Fibroblast of skin of left biceps (primary cell): ENCODE results near the gene NSUN2.
"Not testable (repeated sequence)": the region's sequence is repeated elsewhere in the genome, so short reads cannot be mapped to it uniquely, and the experiment has no call there.

Source experiments
- DNase-seq, 2 experiments: peaks; one replicate each; pipeline ENCODE4 v3.0.0-alpha.2; 2013; ENCODE audit warnings: low read depth in 2 of 2

Gene NSUN2

DNA sequence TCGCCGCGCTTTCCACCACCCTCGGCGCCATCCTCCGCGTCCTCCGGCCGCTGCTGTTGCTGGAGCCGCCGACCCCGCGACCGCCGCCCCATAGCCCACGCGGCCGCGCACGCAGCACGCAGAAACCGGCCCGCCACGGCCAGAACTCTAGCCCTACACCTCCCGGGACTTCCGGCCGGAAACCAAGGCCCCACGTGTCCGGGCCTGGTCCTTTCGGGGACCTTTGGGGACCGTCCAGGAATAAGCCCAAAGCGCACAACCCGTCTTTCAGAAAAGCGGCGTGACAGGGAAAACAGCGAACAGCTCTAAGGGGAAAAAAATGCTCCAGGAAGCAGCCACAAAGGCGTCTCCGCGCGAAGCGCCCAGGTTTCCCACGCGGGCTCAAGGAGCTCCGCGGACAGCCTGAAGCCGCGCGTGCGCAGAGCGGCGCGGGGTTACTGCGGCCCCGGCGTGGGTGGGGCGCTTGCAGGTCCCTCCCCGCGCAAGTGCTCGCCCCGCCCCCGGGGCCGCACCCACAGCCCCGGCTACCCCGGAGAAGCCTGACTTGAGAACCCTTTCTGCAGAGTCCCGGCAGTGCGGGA lies at the start of gene NSUN2, which contains the start of gene SRD5A1:
NSUN2 (minus strand) TSS at position 157 of the 581 bp plus-strand sequence; CDS start at position 92, 65 bp downstream.
SRD5A1 (plus strand) TSS at position 553 of the 581 bp plus-strand sequence. CDS start 137 bp downstream, outside the sequence.
- peak; percentile 64 to 70 for DNase-seq

DNA sequence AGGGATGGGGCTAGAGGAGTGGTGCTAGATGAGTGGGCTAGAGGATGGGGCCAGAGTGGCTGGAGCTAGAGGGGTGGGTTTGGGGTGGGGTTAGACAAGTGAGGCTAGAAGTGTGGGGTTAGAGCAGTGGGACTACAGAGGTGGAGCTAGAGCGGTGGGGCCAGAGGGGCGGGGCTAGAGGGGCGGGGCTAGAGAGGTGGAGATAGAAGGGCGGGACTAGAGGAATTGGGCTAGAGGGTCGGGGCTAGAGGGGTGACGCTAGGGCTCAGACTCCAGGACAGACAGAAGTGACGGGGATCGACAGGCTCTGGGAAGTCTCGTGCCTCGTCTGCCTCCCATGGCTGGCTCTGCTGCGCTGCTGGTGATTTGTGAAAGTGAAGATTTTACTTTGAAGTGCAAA lies 49.4 kb upstream of the NSUN2 start:
- DNase-seq, result no peak

DNA sequence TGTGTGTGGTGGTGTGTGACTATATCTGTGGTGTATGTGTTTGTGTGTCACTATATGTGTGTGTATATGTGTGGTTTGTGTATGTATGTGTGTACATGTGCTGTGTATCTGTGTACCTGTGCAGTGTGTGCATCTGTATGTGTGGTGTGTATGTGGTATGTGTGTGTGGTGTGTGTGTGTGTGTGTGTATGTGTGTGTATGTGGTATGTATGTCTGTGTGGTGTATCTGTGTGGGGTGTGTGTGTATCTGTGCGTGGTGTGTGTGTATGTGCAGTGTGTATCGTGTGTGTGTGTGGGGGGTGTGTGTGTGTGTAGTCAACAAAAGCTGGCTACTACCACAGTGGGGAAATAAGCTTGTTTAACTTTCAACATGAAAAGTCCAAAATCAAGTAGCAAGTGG lies 48.8 kb upstream of the NSUN2 start:
- DNase-seq, result no peak

DNA sequence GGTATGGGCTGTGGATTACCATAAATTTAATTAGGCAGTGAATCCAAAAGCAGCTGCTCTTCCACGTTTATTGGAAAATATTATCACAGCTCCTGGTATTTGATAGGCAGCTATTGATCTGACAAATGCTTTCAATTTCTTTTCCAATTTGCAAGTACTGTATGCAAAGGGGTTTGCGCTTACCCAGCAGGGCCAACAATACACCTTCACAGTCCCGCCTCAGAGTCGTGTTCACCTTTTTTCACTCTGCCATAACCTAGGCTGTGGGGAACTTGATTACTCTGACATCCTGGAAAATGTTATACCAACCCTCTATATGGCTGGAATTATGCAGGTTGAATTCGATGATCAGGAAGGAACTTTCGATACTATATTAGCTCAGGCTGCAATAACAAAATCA lies 48.1 kb upstream of the NSUN2 start:
- DNase-seq, result no peak

DNA sequence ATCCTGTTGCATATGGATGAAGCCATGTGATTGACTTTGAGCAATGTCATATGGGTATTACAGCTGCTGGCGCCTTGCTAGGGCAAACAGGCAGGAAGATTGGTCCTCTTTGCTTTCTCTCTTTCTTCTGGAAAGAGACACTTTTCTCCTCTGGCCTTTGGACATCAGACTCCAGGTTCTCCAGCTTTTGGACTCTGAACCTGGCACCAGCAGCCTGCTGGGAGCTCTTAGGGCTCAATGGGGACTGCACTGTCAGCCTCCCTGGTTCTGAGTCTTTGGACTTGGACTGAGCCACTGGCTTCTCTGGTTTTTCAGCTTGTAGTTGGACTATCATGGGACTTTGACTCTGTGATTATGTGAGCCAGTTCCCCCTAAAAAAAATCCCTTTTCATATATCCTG lies 45.5 kb upstream of the NSUN2 start:
- DNase-seq, result no peak

DNA sequence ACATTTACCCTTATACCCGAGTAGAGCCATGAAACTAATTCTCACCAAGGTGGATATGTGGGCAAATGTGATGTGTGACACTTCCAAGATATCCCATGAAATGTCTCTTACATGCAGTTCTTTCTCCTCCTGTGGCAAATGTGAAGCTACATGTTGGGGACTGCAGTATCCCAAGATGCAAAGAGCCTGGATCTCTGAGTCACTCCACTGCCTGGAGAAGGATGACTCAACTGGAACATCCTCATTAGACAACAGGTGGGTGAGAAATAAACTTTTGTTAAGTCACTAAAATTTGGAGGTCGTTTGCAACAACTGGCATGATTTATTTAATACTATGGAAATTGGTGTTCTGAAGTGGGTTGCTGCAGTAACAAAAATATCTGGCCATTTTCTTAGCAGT lies 43.9 kb upstream of the NSUN2 start:
- DNase-seq, result no peak

DNA sequence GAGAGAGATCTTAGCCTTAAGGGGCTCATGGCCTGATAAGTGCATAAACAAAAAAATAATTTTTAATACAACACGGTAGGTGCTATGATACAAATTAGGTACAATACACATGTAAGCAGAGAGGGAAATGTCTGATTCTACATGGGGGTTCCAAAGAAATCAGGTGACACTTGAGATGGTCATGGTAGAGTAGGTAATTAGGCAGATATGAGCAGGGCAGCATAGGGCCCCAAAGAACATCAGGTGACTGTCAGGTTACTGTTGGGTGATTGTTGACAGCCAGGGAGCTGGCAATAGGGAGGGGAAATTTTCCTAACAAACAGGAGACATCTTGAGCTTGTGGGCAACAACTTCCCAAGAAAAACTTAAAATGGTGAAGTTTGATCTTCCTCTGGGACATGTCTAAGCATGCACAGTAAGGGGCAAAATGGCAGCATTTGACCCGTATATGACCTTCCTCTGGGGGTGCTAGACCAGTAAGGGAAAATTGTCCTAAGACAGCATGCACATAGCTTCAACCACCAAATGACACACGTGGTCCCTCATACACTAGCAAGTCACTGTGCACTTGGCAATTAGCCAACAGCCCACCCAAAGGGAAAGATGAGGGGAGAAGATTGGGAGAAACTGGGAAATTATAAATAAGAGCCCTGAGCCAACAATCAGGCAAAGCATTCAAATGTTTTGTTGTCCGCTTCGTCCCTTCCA lies 43.1 kb upstream of the NSUN2 start:
- no peak for DNase-seq

DNA sequence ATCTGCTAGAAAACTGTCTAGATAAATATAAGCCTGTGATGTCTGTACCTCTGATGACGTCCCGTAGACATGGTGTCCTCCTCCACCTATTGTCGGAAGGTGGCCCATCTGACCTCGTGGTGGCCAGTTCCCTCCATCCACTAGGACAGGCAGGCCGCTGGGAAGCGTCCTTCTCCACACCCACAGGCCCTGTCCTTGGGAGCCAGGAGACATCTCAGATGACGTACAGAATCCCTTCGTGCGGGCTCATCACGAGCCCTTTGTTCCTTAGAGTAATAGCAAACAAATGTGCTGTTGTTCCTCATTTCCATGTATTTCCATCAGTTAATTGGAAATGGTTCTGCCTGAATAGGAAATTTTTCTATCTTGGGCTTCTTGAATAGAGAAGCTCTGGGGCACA lies 42.0 kb upstream of the NSUN2 start:
- no peak for DNase-seq

DNA sequence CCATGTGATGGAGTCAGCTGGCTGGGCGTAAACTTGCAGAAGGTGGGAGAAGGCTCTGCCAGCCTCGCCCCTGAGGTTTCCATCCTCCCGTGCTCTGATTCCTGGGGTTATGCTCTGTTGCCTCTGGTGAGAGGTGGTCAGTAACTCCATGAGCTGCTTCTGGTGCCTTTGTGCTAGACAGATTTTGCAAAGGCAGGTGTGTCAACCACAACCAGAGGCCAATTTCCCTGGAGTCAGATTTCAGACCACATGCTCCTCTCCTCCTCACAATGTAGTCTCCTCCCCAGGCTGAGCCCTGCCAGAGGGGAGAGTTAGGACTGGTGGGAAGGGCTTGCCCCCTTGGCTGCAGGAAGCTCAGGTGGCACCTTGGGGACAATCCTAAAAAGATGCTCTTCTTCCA lies 41.6 kb upstream of the NSUN2 start:
- DNase-seq, result no peak

DNA sequence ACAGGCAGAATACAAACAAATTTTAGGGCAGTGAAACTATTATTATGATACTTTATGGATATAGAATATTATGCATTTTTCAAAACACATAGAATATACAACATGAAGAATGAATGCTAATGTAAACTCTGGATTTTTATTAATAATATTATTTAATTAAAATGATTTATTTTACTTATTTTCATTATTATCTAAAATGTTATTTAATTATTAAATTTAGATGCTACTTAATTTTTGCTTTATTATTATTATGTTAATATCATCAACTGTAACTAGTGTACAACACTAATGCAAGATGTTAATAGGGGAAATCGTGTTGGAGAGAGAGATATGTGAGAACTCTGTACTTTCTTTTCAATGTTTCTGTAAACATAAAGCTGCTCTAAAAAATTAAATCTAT lies 41.1 kb upstream of the NSUN2 start:
- DNase-seq, result no peak

DNA sequence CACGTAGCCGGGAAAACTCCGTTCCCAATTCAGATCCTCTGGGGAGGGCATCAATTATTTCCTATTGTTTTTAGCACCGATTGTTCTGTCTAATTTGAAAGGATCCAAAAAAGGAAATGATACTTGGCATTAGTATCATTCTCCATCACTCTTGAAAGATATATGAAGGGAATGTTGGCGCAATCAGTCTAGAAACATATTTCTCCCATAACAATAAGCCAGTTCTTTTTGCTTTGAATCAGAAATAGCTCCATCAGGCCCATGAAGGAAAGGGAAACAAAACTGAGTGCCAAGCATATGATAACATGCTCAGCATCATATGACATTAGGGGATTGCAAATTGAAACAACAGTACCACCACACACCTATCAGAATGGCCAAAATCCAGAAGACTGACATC lies 40.2 kb upstream of the NSUN2 start:
- no peak for DNase-seq

DNA sequence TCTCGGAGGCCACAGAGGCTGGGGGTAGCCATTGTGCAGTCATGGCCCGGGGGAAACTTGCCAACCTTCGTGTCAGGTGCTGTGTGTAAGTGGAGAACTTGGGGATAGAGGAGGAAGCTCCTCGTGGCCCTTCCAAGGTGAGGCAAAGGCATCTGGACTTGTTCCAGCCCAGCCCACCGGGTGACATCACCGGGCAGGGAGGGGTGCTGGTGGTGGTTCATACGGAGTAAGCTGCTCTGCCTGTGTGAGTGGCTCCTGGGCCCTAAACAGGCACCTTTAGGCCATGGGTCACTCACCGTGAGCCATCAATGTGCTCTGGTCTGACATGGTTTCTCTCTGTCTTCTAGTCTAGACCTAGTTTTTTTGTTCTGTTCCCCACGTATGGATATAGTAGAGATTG lies 35.9 kb upstream of the NSUN2 start:
- DNase-seq, result not testable (repeated sequence)

DNA sequence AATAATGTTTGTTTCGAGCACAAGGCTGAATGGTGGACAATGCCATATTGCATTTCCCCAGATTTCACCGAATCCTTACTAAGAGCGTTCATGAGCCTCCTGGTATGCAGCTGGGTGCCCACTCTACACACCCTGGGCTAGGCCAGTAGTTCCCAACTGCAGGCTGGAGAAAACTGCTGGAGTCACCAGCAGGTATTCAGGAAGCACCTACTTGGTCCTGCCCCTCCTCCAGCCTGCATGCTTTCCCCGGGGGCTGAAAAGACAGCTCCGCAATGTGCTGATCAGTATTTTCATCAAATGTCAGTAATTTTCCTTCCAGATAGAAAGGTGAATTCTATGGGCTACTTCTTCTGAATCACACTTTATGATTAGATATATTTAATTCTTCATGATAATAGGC lies 34.8 kb upstream of the NSUN2 start:
- DNase-seq, result no peak

DNA sequence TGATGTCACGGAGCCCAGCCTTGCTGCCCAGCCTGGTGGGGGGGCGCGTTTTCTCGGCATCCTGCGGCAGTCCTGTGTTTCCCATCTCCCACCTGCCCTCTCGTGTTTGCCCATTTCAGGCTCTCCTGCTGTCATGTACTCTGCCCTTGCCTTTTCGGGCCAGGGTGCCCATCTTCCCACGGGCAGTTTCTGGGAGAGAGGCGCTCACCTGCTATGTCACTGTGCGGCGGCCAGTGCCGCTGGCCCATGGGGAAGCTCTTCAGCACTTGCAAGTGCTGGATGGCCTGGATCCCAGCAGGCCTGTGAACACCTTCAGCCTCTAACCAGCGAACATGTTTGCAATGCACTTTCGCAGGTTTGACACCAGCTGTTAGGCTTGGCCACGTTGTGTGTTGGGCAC lies 33.9 kb upstream of the NSUN2 start:
- DNase-seq, result no peak

DNA sequence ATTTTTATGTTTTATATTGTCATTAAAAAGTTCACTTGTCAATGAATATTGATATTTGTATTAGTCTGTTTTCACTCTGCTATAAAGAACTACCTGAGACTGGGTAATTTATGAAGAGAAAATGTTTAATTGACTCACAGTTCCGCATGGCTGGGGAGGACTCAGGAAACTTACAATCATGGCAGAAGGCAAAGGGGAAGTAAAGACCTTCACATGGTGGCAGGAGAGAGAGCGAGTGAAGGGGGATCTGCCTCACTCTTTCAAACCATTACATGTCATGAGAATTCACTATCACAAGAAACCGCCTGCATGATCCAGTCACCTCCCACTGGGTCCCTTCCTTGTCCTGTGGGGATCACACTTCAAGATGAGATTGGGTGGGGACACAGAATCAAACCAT lies 27.8 kb upstream of the NSUN2 start:
- DNase-seq, result no peak

DNA sequence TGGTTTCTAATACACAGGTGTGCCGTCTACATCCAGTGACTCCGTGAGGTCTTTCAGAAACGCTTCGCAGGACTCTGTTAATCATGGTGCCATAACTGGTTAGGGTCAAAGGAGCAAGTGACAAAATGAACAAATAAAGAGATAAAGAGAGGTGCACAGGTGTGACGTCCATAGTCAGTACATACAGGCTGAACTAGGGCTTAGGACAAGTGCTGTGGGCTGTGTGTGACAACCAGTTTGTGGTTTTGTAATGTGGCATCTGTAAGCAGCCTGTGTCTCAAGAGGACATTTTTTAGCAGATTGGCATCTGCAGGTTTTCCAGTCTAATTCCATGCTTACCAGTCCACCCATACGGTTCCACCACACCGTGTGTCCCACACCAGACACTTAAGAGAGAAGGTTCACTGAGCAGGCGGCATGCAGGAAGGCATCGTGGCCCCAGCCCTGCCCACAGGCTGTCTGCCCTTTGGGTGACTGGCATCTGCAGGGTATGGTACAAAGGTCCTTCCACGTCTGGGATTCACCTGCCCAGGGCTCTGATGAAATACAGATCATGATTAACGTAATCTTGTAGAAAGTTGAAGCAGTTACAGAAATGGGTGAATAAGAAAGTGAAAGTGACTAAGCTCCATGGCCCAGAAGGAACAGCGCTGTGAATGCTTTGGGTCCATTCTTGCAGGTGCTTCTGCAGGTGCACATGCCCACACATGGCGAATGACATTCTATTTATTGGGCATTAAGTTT lies 27.3 kb upstream of the NSUN2 start:
- no peak for DNase-seq

DNA sequence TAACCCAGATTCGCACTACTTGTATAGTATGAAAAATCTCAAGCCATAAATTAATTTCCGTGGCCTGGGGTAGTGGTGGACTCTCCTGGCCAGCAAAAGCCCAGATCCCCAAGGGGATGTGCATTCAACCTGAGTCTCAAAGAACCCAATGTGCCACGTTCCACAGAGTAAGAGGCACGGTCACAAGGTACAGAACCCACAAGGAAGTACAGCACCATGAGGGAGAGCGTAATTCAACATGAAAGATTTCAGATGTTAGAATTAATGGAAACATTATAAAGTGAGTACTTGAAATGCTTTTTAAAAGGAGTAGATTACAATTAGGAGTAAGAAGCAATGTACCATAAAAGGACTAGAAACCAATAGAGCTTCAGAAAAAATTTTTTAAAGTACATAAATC lies 23.8 kb upstream of the NSUN2 start:
- DNase-seq, result no peak

DNA sequence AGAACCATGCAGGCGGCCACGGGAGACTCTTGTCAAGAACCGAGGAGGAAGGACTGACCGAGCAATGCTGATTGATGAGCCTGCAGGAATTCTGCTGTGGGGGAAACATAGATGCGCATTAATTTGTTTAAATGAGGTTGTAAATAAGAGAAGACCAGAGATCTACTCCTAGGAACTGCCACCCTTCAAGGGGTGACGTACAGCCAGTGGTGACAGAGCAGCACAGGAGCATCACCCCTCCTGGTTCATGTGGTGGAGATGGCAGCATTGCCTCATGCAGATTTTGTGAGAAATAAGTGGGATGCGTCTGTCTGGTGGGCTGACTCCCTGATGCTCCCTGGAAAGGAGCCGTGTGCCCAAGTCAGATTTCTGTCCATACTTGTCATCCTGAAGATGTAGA lies 22.6 kb upstream of the NSUN2 start:
- no peak for DNase-seq

DNA sequence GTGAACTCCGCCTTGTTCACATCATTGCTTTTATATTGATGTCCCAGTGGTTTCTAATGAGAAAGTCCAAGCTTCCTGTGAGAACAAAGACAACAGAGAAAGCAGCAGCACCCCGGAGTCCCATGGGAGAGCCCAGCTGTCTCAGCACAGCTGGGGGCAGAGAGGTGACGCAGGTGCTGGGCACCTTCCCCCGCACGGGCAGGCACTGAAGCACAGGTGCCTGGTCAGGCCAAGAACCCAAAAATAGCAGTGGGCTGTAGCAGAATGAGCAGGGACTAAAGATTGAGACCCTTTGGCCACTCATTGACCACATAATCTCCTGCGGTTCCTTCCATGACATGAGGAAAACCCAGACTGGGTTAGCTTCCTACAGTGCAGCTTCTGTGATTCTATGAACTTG lies 19.2 kb upstream of the NSUN2 start:
- no peak for DNase-seq

DNA sequence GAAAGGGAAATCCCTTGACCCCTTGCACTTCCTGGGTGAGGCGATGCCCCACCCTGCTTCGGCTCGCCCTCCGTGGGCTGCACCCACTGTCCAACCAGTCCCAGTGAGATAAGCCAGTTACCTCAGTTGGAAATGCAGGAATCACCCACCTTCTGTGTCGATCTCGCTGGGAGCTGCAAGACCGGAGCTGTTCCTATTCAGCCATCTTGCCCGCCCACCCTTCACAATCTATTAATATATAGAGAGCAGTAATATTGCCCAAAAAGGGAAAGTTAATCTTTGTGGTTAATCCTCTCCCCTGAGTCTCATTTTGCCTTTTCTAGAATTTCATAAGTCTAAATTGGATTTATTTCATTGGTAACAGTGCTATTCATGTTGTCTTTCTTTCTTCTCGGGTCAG lies 16.8 kb upstream of the NSUN2 start:
- no peak for DNase-seq

DNA sequence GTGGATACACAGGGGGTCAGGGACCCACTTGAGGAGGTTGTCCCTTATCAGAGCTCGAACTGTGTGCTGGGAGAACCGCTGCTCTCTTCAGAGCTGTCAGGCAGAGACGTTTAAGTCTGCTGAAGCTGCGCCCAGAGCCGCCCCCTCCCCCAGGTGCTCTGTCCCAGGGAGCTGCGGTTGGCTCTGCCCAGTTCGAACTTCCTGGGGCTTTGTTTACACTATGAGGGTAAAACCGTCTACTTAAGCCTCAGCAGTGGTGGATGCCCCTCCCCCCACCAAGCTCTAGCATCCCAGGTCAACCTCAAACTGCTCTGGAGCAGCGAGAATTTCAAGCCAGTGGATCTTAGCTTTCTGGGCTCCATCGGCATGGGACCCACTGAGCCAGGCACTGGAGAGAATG lies 16.3 kb upstream of the NSUN2 start:
- no peak for DNase-seq

DNA sequence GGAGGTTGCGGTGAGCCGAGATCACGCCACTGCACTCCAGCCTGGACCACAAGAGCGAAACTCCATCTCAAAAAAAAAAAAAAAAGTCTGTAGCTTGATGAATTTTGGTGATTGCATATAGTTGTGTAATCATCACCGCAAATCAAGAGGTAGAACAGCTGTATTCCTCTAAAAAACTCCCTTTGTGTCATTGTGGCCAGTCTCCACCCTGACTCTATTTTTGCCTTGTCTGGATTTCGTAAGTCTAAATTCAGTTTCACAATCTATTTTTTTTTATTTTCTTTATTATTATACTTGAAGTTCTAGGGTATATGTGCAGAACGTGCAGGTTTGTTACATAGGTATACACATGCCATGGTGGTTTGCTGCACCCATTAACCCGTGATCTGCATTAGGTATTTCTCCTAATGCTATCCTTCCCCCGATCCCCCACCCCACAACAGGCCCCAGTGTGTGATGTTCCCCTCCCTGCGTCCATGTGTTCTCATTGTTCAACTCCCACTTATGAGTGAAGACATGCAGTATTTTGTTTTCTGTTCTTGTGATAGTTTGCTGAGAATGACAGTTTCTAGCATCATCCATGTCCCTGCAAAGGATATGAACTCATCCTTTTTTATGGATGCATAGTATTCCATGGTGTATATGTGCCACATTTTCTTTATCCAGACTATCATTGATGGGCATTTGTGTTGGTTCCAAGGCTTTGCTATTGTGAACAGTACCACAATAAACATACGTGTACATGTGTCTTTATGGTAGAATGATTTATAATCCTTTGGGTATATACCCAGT lies 12.9 kb upstream of the NSUN2 start:
- DNase-seq, result peak in 1 of 2 experiments; percentile 0
